Measurements from ENCODE around the gene SETD3. TPM values are rescaled to one million over a fixed set of nuclear protein-coding genes. Genes with fewer than 3 reads are reported as not detected.
"Not testable (repeated sequence)": the region's sequence is repeated elsewhere in the genome, so short reads cannot be mapped to it uniquely, and the experiment has no call there.

Gene SETD3
- total and polyA plus RNA-seq, 2 experiments from 2014 or later = 40.7 to 68.0 TPM

GRCh38 chr14:99348231-99348630, 132.4 kb downstream of the SETD3 start:
- not testable (repeated sequence) for H3K27ac Mint-ChIP-seq; H2AFZ ChIP-seq; H4K20me1 ChIP-seq (replicated peaks; ENCODE audit: insufficient read depth); H3K4me2 ChIP-seq; H3F3A ChIP-seq (replicated peaks; ENCODE audit: low read depth); H3K36me3 ChIP-seq (ENCODE audit: insufficient read depth); H3K4me1 ChIP-seq (ENCODE audit: insufficient read depth); H3K79me2 ChIP-seq (replicated peaks; ENCODE audit: insufficient read depth); H3K9me2 ChIP-seq (ENCODE audit: insufficient read depth); H3K27me3 ChIP-seq (ENCODE audit: insufficient read depth); H3K4me3 Mint-ChIP-seq; DNase-seq (ENCODE audit: low spot score); H3K4me1 Mint-ChIP-seq; H3K27ac ChIP-seq (ENCODE audit: low read depth); H3K4me3 ChIP-seq; H3K36me3 Mint-ChIP-seq (ENCODE audit: low read depth); H3K9me3 Mint-ChIP-seq; ATAC-seq
- peaks cover 21% of the 10 kb centered on the region for H3K27me3 Mint-ChIP-seq (ENCODE audit: insufficient read depth, low read depth, poor library complexity)

Small RNAs within 50 kb of the gene (small RNA-seq; reads per million reads assigned to genes)
- gene RNU6-91P (ENCODE audit: low replicate concordance) = not detected

Other genes with a start within 250 kb of the SETD3 start
- gene BCL11B, start 208.7 kb downstream of the SETD3 start, total RNA-seq (2014; rRNA removed; shearing (Covaris generic)) = 5.6 and 6.7 TPM in 2 replicates
- gene BCL11B, start 208.7 kb downstream of the SETD3 start, polyA plus RNA-seq (2016; fragmentation: Nextera tagmentation; extraction: Ambion mirVana) = 2.4 and 2.7 TPM in 2 replicates
- 54.0 and 63.4 TPM in 2 replicates for gene CCNK, start 550 bp upstream of the SETD3 start, total RNA-seq (2014; rRNA removed; shearing (Covaris generic))
- gene CCNK, start 550 bp upstream of the SETD3 start, polyA plus RNA-seq (2016; fragmentation: Nextera tagmentation; extraction: Ambion mirVana) = 57.8 and 60.6 TPM in 2 replicates
- gene CCDC85C, start 123.3 kb upstream of the SETD3 start, total RNA-seq (2014; rRNA removed; shearing (Covaris generic)) = 24.9 and 26.8 TPM in 2 replicates
- gene CCDC85C, start 123.3 kb upstream of the SETD3 start, polyA plus RNA-seq (2016; fragmentation: Nextera tagmentation; extraction: Ambion mirVana) = 4.5 and 6.5 TPM in 2 replicates
- gene HHIPL1, start 164.3 kb upstream of the SETD3 start, total RNA-seq (2014; rRNA removed; shearing (Covaris generic)) = 1.6 and 2.0 TPM in 2 replicates
- gene HHIPL1, start 164.3 kb upstream of the SETD3 start, polyA plus RNA-seq (2016; fragmentation: Nextera tagmentation; extraction: Ambion mirVana) = 1.9 TPM in 2 replicates
- 0.47 and 0.59 TPM in 2 replicates for gene CYP46A1, start 203.4 kb upstream of the SETD3 start, total RNA-seq (2014; rRNA removed; shearing (Covaris generic))
- 0.47 and 0.66 TPM in 2 replicates for gene CYP46A1, start 203.4 kb upstream of the SETD3 start, polyA plus RNA-seq (2016; fragmentation: Nextera tagmentation; extraction: Ambion mirVana)